LNCAP (cell line): ENCODE results near the gene LRRC23.

Experiments
- TF ChIP-seq, protein P1 (sequence below): fragments of 450-650 bp; IDR thresholded peaks from 2 replicates; pipeline ENCODE4 v1.5.1; 2017; ENCODE audit warnings: mild to moderate bottlenecking

Gene LRRC23, protein sequence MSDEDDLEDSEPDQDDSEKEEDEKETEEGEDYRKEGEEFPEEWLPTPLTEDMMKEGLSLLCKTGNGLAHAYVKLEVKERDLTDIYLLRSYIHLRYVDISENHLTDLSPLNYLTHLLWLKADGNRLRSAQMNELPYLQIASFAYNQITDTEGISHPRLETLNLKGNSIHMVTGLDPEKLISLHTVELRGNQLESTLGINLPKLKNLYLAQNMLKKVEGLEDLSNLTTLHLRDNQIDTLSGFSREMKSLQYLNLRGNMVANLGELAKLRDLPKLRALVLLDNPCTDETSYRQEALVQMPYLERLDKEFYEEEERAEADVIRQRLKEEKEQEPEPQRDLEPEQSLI

GRCh38 chr12:6904280-6905276, at the start of gene LRRC23:
TSS of gene LRRC23 (plus strand) at chr12:6904822. CDS start at chr12:6905634, 812 bp downstream.
- TF ChIP-seq, protein P1, sequence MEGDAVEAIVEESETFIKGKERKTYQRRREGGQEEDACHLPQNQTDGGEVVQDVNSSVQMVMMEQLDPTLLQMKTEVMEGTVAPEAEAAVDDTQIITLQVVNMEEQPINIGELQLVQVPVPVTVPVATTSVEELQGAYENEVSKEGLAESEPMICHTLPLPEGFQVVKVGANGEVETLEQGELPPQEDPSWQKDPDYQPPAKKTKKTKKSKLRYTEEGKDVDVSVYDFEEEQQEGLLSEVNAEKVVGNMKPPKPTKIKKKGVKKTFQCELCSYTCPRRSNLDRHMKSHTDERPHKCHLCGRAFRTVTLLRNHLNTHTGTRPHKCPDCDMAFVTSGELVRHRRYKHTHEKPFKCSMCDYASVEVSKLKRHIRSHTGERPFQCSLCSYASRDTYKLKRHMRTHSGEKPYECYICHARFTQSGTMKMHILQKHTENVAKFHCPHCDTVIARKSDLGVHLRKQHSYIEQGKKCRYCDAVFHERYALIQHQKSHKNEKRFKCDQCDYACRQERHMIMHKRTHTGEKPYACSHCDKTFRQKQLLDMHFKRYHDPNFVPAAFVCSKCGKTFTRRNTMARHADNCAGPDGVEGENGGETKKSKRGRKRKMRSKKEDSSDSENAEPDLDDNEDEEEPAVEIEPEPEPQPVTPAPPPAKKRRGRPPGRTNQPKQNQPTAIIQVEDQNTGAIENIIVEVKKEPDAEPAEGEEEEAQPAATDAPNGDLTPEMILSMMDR = no peak

DNA sequence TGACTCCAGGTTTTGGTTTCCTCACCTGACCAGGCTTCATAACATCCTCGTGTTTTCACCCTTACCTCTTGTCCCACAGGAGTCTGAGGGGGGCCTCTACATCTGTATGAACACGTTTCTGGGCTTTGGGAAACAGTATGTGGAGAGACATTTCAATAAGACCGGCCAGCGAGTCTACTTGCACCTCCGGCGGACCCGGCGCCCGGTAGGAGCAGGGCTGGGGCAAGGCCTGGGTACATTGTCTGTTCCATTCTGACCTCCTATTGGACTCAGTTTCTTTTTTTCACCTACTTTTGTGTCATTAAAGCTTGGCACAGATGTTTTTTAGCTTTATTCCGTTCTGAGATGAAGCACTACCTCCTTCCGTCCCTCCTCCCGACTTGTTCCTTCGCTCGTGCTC, 49.3 kb upstream of the LRRC23 start:
- TF ChIP-seq, protein P1 = no peak

GRCh38 chr12:6858799-6859198, 45.8 kb upstream of the LRRC23 start:
- TF ChIP-seq, protein P1 = no peak

DNA sequence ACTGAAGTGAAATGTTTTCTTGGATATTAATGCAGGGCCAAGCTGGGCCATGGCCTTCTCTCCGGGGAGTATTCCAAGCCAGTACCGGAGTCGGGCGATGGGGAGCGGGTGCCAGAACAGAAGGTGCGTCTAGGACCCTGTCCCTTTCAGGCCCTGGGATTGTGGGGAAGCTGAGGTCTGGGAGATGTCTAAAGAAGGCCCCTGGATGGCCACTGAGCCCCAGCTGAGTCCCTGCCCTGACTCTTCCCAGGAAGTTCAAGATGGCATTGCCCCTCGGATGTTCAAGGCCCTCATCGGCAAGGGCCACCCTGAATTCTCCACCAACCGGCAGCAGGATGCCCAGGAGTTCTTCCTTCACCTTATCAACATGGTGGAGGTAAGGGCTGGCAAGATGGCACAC, 44.5 kb upstream of the LRRC23 start:
- TF ChIP-seq, protein P1 = no peak

GRCh38 chr12:6860942-6861341, 43.7 kb upstream of the LRRC23 start:
- TF ChIP-seq, protein P1 = no peak

- TF ChIP-seq, protein P1 = no peak
These were observed 43.2 kb upstream of the LRRC23 start for GRCh38 chr12:6861391-6861790.

- TF ChIP-seq, protein P1 = no peak
These were observed 41.6 kb upstream of the LRRC23 start for GRCh38 chr12:6863033-6863432.
